Measurements from ENCODE around the gene RAB11A. TPM values are rescaled to one million over a fixed set of nuclear protein-coding genes. Genes with fewer than 3 reads are reported as not detected.

Gene RAB11A
- total RNA-seq, 3 donors from 2014 or later, result 108 to 156 (median 147) TPM

- TF ChIP-seq POLR2AphosphoS5 (IDR thresholded peaks at IDR 0.05) (no peak), POLR2A (IDR thresholded peaks at IDR 0.05) (no peak), CTCF (IDR thresholded peaks at IDR 0.05) (no peak)
- intact Hi-C loops (cut with DNase I; ENCODE audit: low total_unique reads), result no loop called here
- H3K27me3 ChIP-seq, result no peaks in the 10 kb centered on the region
- H3K4me3 ChIP-seq, result no peak overlapping the region
- H3K27ac ChIP-seq, result no peak overlapping the region
- DNase-seq (ENCODE audit: low spot score in 2 of 2), result no peak
- H3K36me3 ChIP-seq, result no peaks in the 10 kb centered on the region
- no peaks in the 10 kb centered on the region for H3K9me3 ChIP-seq
- no peaks in the 10 kb centered on the region for H3K4me1 ChIP-seq
Observed at GRCh38 chr15:65931221-65931620, 61.9 kb downstream of the RAB11A start.

GRCh38 chr15:65935391-65935790 lies 66.1 kb downstream of the RAB11A start:
- Histone ChIP-seq H3K27ac (no peak overlapping the region), H3K27me3 (no peaks in the 10 kb centered on the region), H3K4me1 (no peaks in the 10 kb centered on the region), H3K36me3 (no peaks in the 10 kb centered on the region), H3K4me3 (no peak overlapping the region), H3K9me3 (no peaks in the 10 kb centered on the region)
- intact Hi-C loops (cut with DNase I; ENCODE audit: low total_unique reads), result no loop called here
- DNase-seq (ENCODE audit: low spot score in 2 of 2), result no peak
- TF ChIP-seq POLR2AphosphoS5 (IDR thresholded peaks at IDR 0.05) (no peak), POLR2A (IDR thresholded peaks at IDR 0.05) (no peak), CTCF (IDR thresholded peaks at IDR 0.05) (no peak)

- no peak overlapping the region for H3K27ac ChIP-seq
- TF ChIP-seq POLR2A (IDR thresholded peaks at IDR 0.05) (no peak), POLR2AphosphoS5 (IDR thresholded peaks at IDR 0.05) (no peak)
- no peaks in the 10 kb centered on the region for H3K36me3 ChIP-seq
- H3K4me1 ChIP-seq, result no peaks in the 10 kb centered on the region
- no peak overlapping the region for H3K4me3 ChIP-seq
- DNase-seq (ENCODE audit: low spot score in 2 of 2), result no peak
- no peaks in the 10 kb centered on the region for H3K27me3 ChIP-seq
- no peaks in the 10 kb centered on the region for H3K9me3 ChIP-seq
- intact Hi-C loops (cut with DNase I; ENCODE audit: low total_unique reads), result no loop called here
Observed at GRCh38 chr15:65936282-65936681, 67.0 kb downstream of the RAB11A start.

GRCh38 chr15:65937054-65937453 lies 67.8 kb downstream of the RAB11A start:
- TF ChIP-seq POLR2AphosphoS5 (IDR thresholded peaks at IDR 0.05), result no peak
- no peak for TF ChIP-seq CTCF (IDR thresholded peaks at IDR 0.05)
- no peak for TF ChIP-seq POLR2A (IDR thresholded peaks at IDR 0.05)
- intact Hi-C loops (cut with DNase I; ENCODE audit: low total_unique reads), result no loop called here
- Histone ChIP-seq H3K9me3 (no peaks in the 10 kb centered on the region), H3K27me3 (no peaks in the 10 kb centered on the region), H3K4me1 (no peaks in the 10 kb centered on the region), H3K4me3 (no peak overlapping the region), H3K36me3 (no peaks in the 10 kb centered on the region), H3K27ac (no peak overlapping the region)
- no peak for DNase-seq (ENCODE audit: low spot score in 2 of 2)

- no peaks in the 10 kb centered on the region for H3K4me1 ChIP-seq
- H3K27me3 ChIP-seq, result no peaks in the 10 kb centered on the region
- no peak overlapping the region for H3K27ac ChIP-seq
- no peak overlapping the region for H3K4me3 ChIP-seq
- no peaks in the 10 kb centered on the region for H3K9me3 ChIP-seq
- no peaks in the 10 kb centered on the region for H3K36me3 ChIP-seq
- intact Hi-C loops (cut with DNase I; ENCODE audit: low total_unique reads), result no loop called here
- DNase-seq (ENCODE audit: low spot score in 2 of 2), result no peak
- TF ChIP-seq POLR2A (IDR thresholded peaks at IDR 0.05) (no peak), POLR2AphosphoS5 (IDR thresholded peaks at IDR 0.05) (no peak), CTCF (IDR thresholded peaks at IDR 0.05) (no peak)
Observed at GRCh38 chr15:65937476-65937875, 68.2 kb downstream of the RAB11A start.

GRCh38 chr15:65938604-65939003 lies 69.3 kb downstream of the RAB11A start:
- DNase-seq (ENCODE audit: low spot score in 2 of 2), result no peak
- Histone ChIP-seq H3K36me3 (no peaks in the 10 kb centered on the region), H3K27ac (no peak overlapping the region), H3K27me3 (no peaks in the 10 kb centered on the region), H3K4me1 (no peaks in the 10 kb centered on the region), H3K9me3 (no peaks in the 10 kb centered on the region), H3K4me3 (no peak overlapping the region)
- intact Hi-C loops (cut with DNase I; ENCODE audit: low total_unique reads), result no loop called here
- no peak for TF ChIP-seq POLR2AphosphoS5 (IDR thresholded peaks at IDR 0.05)
- no peak for TF ChIP-seq POLR2A (IDR thresholded peaks at IDR 0.05)
- TF ChIP-seq CTCF (IDR thresholded peaks at IDR 0.05), result no peak
